Activated T-helper 1 cell treated with anti-CD3 and anti-CD28 coated beads, Interleukin-12 subunit alpha, Interleukin-12 subunit beta, Interleukin-2, Interleukin-4 antibody, amounts not matched to agents 30 ng/mL and 10 ng/mL and 1 ng/mL, durations not matched to agents 14 hours and 24 hours and 36 hours (primary cell): ENCODE data around the gene ZMAT2. TPM values are rescaled to one million over a fixed set of nuclear protein-coding genes. Genes with fewer than 3 reads are reported as not detected.
A peak's percentile ranks its signal among the peaks of the same experiment; 100 is the strongest.
"Not testable (repeated sequence)": the region's sequence is repeated elsewhere in the genome, so short reads cannot be mapped to it uniquely, and the experiment has no call there.

Experiments used
- DNase-seq: peaks from one replicate; pipeline ENCODE4 v3.0.0; 2021; ENCODE audit warnings: low spot score
- H3K27ac Mint-ChIP-seq: one replicate; pipeline ENCODE4 v1.8.0; 2021; ENCODE audit warnings: mild to moderate bottlenecking, mixed read lengths
- H3K27me3 Mint-ChIP-seq: one replicate; pipeline ENCODE4 v1.8.0; 2022; ENCODE audit warnings: mild to moderate bottlenecking, moderate library complexity, mixed read lengths; ENCODE audit not compliant: insufficient read depth
- H3K36me3 Mint-ChIP-seq: one replicate; pipeline ENCODE4 v1.8.0; 2021; ENCODE audit warnings: low read depth, mixed read lengths
- H3K4me1 Mint-ChIP-seq: one replicate; pipeline ENCODE4 v1.8.0; 2021; ENCODE audit warnings: low read depth, mixed read lengths
- H3K4me3 Mint-ChIP-seq: one replicate; pipeline ENCODE4 v1.8.0; 2021; ENCODE audit warnings: mild to moderate bottlenecking, moderate library complexity, mixed read lengths
- H3K9me3 Mint-ChIP-seq: one replicate; pipeline ENCODE4 v1.8.0; 2021; ENCODE audit warnings: mixed read lengths
- intact Hi-C: fragments of 100-400 bp; cut with micrococcal nuclease; formaldehyde crosslinking; loops from one replicate; pipeline ENCODE4 v1.15.1; 2024
- total RNA-seq: library from RNA; stranded (reverse); gene quantifications from 2 replicates; pipeline ENCODE4 v1.2.3, GENCODE V29; 2022

The ZMAT2 gene
- total RNA-seq, 1 donor from 2014 or later: 68.0 TPM

DNA sequence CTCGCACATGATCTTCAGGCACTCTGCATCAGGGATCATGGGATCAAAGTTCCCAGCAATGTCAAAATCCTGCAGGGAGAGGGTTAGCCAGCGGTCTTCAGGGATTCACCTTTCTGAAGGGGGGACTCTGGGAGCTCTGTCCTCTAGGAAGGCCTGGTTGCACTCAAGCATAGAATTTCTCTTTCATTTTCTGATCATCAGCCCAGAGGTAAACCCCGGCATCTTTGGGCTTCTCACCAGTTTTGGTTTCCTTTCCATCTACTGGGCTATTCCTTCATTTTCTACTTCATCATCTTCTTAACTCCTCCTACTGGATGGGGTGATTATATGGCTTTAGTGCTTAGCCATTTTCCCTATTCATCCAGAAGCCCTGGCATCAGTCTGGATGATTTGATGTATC, 22.3 kb upstream of the ZMAT2 start:
- intact Hi-C loops: no loop called here
- Mint-ChIP-seq H3K9me3 (no peaks in the 10 kb centered on the region), H3K36me3 (peaks cover 41% of the 10 kb centered on the region), H3K4me3 (no peak overlapping the region), H3K27me3 (no peaks in the 10 kb centered on the region), H3K27ac (peak overlapping the region; percentile 71), H3K4me1 (peaks cover 12% of the 10 kb centered on the region)
- DNase-seq: no peak

DNA sequence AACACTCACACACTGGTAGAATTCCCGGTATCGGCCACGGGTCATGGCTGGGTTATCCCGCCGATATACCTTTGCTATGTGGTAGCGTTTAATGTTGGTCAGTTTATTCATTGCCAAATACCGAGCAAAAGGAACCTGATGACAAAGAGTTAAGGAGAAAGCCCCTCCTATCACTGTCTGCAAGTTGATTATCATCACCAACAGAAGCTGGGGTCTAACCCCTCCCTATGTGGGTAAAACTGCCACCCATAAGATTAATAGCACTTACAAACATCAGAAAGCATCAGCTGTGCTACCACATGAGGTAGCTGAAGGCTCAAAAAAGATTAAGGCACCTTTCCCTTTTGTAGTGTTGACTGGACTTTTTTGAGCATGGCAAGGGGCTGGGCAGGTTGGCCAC, 21.3 kb upstream of the ZMAT2 start:
- Mint-ChIP-seq H3K9me3 (no peaks in the 10 kb centered on the region), H3K4me1 (peaks cover 12% of the 10 kb centered on the region), H3K4me3 (no peak overlapping the region), H3K27me3 (no peaks in the 10 kb centered on the region), H3K27ac (no peak overlapping the region), H3K36me3 (peaks cover 42% of the 10 kb centered on the region)
- no peak for DNase-seq
- intact Hi-C loops: no loop called here

DNA sequence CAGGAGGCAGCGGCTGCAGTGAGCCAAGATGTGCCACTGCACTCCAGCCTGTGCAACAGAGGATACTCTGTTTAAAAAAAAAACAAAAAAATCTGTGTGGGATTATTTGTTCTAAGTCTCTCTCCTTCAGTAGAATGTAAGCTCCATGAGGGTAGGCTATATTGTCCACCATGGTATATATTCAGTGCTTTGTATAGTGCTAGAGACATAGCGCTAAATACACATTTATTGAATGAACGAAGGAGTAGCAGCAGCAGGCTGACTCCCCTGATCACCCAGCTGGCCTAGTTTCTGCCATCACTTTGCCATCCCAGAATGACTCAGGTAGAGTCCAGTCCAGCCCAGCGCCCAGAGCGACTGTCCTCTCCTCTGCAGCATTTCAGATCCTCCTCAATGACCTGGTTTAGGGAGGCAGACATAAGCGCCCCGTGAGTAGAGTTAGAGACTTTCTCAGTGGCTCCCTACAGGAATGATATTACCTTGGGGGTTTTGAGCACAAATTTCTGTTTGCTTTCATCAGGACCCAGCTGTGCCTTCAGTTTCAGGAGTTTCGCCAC, 9.8 kb upstream of the ZMAT2 start:
- H3K4me3 Mint-ChIP-seq: peak overlapping the region; percentile 100
- H3K27me3 Mint-ChIP-seq: no peaks in the 10 kb centered on the region
- H3K4me1 Mint-ChIP-seq: peaks cover 50% of the 10 kb centered on the region
- peaks cover 33% of the 10 kb centered on the region for H3K36me3 Mint-ChIP-seq
- peak overlapping the region; percentile 95 for H3K27ac Mint-ChIP-seq
- no peak for DNase-seq
- intact Hi-C loops: loop anchor here (2.0 kb wide), 1 partner anchor 388 kb away; the partner anchor contains the start of gene PFDN1
- H3K9me3 Mint-ChIP-seq: no peaks in the 10 kb centered on the region

DNA sequence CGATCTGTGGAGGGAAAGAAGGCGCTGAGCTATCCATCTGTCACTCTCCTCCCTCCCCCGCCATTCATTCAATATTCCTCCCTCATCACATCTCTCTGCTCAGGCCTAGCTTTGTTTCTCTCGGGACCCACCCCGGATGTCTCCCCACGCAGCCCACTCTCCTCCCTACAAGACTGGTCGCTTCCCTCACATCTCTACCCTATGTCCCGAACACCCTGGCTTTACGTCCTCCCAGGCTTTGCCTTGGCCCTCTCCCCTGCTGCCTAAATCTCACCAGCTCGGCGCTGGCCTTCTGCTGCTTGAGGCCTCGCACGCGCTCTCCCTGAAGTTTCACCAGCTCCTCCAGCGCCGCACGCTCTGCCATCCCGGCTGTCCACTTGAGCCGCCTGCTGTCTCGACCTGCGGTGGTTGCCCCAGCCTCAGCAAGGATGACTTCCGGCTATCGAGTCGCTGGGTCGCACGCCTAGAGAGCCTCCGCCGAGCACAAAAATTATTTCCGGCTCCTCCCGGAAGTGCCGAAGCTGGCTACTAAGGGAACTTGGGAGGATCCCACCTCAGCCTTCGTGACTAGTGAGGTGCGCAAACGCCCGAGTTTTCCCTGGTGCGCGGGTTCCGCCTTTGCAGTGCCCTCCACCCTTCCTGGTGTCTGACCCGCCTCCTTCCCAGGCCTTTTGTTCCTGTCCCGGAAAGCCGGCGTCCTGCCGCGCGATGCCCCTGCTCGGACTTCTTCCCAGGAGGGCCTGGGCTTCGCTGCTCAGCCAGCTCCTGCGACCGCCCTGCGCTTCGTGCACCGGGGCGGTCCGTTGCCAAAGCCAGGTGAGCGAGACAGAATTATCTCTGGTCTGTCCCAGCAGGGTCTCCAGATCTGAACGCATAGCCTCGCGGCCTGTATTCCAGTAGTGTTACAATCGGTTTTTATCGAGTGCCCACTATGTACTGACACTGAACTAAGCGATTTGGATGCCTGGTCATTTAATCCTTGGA, 9.0 kb upstream of the ZMAT2 start, which contains the start of the genes HARS1 and HARS2:
Gene HARS1, minus strand, starts transcription at position 430 of the 984 bp plus-strand sequence. Its CDS starts 66 bp downstream, at position 364.
Gene HARS2, plus strand, starts transcription at position 515 of the 984 bp plus-strand sequence. Its CDS starts 194 bp downstream, at position 709.
- peaks cover 36% of the 10 kb centered on the region for H3K36me3 Mint-ChIP-seq

DNA sequence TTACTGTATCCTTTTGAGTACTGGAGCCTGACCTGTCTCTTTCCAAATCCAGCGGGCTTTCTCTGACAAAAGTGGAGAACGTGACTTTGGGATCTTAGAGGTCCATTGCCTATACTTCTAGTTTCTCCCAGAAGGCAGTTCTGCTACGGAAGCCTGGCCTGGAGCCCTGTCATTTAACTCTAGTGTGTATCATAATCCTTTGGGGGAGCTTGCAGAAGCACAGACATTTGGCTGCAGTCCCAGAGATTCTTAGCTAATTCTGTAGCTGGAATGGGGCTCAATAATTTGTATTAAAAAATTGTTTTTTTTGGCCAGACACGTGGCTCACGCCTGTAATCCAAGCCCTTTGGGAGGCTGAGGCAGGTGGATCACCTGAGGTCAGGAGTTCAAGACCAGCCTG, 6.0 kb upstream of the ZMAT2 start:
- H3K4me1 Mint-ChIP-seq: peaks cover 37% of the 10 kb centered on the region
- DNase-seq: no peak
- H3K9me3 Mint-ChIP-seq: no peaks in the 10 kb centered on the region
- no peak overlapping the region for H3K27ac Mint-ChIP-seq
- H3K4me3 Mint-ChIP-seq: no peak overlapping the region
- H3K36me3 Mint-ChIP-seq: peaks cover 62% of the 10 kb centered on the region
- H3K27me3 Mint-ChIP-seq: no peaks in the 10 kb centered on the region
- intact Hi-C loops: no loop called here

More for the DNA sequence above, 9.0 kb upstream of the ZMAT2 start, which contains the start of the genes HARS1 and HARS2:
- peak; percentile 81 for DNase-seq
- peak within 1 kb of the TSS; percentile 100 for H3K4me3 Mint-ChIP-seq
- H3K4me1 Mint-ChIP-seq: peaks cover 50% of the 10 kb centered on the region
- no peaks in the 10 kb centered on the region for H3K9me3 Mint-ChIP-seq
- no peaks in the 10 kb centered on the region for H3K27me3 Mint-ChIP-seq
- intact Hi-C loops: loop anchor here (1.0 to 2.0 kb wide), 9 partner anchors 9 to 873 kb away; partner anchors contain the start of genes APBB3, CYSTM1, IK and NDUFA2
- peak within 1 kb of the TSS; percentile 95 for H3K27ac Mint-ChIP-seq

DNA sequence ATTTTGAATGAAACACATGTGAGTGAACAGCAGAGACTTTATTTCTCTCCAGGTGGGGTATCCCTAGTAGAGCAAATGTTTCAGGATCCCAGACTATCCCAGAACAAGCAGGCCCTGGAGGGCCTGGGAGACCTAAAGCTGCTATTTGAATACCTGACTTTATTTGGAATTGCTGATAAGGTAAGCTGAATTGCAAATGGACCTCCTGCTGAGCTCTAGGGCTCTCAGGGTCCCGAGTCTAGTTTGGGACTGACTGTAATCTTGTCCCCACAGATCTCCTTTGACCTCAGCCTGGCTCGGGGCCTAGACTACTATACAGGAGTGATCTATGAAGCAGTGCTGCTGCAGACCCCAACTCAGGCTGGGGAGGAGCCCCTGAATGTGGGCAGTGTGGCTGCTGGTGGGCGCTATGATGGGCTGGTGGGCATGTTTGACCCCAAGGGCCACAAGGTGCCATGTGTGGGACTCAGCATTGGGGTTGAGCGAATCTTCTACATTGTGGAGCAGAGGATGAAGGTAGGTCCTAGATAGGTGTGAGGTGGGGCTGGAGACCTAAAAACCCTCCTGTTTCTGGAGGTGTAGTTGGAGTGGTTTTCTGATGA, 3.3 kb upstream of the ZMAT2 start:
- DNase-seq: no peak
- peaks cover 38% of the 10 kb centered on the region for H3K4me1 Mint-ChIP-seq
- H3K27me3 Mint-ChIP-seq: no peaks in the 10 kb centered on the region
- intact Hi-C loops: no loop called here
- H3K4me3 Mint-ChIP-seq: no peak overlapping the region
- peaks cover 59% of the 10 kb centered on the region for H3K36me3 Mint-ChIP-seq
- no peaks in the 10 kb centered on the region for H3K9me3 Mint-ChIP-seq
- no peak overlapping the region for H3K27ac Mint-ChIP-seq

DNA sequence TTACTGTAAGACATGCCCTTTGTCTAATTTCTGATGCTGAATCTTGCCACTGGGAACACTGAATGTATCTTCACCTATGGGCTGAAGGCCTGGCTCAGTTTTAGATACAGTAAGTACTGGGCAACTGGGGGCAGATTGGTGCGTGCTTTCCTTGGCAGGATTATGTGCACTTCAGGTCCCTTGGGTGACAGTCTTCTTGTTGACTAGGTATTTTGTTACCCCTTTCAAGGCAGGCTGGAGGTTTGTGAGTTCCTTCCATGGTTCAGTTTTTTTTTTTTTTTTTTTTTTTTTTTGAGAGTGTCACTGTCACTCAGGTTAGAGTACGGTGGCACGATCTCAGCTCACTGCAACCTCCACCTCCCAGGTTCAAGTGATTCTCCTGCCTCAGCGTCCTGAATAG, 7.6 kb downstream of the ZMAT2 start:
- H3K4me3 Mint-ChIP-seq: no peak overlapping the region
- peaks cover 5% of the 10 kb centered on the region for H3K27me3 Mint-ChIP-seq
- no peak for DNase-seq
- peaks cover 23% of the 10 kb centered on the region for H3K36me3 Mint-ChIP-seq
- H3K9me3 Mint-ChIP-seq: no peaks in the 10 kb centered on the region
- peaks cover 22% of the 10 kb centered on the region for H3K4me1 Mint-ChIP-seq
- H3K27ac Mint-ChIP-seq: peak overlapping the region; percentile 1
- intact Hi-C loops: no loop called here

DNA sequence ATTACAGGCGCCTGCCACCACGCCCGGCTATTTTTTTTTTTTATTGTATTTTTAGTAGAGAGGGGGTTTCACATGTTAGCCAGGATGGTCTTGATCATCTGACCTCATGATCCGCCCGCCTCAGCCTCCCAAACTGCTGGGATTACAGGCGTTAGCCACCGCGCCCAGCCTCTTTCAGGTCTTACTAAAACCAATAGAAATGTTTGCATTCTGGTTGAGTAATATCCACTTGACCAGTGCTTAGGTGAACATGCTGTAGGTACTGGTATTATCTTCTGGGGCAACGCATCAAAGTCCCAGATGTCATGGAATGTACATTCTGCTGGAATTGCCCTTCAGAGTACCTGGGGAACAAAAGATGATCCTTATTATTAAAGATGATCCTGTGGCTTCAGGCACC, 8.5 kb downstream of the ZMAT2 start:
- Mint-ChIP-seq H3K36me3 (peaks cover 22% of the 10 kb centered on the region), H3K4me1 (peaks cover 22% of the 10 kb centered on the region)
- H3K27ac Mint-ChIP-seq, H3K9me3 Mint-ChIP-seq, H3K27me3 Mint-ChIP-seq, intact Hi-C loops, H3K4me3 Mint-ChIP-seq, DNase-seq: not testable (repeated sequence)

DNA sequence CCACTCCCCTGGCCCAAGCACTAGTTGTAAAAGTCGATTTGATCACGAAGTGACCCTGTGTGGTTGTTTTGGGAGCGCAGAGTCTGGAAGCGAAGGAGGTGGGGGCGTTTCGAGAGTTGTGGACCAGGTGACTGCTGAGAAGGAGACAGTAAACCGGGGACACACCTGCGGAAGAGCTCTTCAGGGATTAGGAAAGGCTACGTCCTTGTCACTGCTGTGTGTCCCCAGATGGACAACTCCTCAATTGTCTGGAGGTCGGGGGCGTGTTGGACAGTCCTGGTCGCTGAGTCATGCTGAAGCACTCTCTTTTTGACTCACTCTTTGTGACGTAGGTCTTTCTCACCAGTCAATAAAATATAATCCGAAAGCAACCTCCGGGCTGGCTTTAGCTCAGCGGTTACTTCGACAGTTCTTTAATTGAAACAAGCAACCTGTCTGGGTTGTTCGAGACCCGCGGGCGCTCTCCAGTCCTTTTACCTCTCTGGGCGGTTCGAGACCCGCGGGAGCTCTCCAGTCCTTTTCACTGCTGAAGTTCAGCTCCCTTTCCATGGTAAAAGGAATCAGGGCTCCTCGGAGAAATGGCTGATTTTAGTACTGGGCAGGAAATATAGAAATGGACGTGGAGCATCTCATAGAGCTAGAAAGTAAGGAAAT, 10.8 kb downstream of the ZMAT2 start:
- peak; percentile 87 for DNase-seq
- H3K4me1 Mint-ChIP-seq: peaks cover 22% of the 10 kb centered on the region
- intact Hi-C loops: loop anchor here (1.0 to 10.0 kb wide), 8 partner anchors 9 to 606 kb away; partner anchors contain the start of genes CYSTM1, HARS1, HARS2 and TMCO6
- peak overlapping the region; percentile 91 for H3K4me3 Mint-ChIP-seq
- H3K27me3 Mint-ChIP-seq: peaks cover 8% of the 10 kb centered on the region
- peaks cover 7% of the 10 kb centered on the region for H3K36me3 Mint-ChIP-seq
- H3K27ac Mint-ChIP-seq: peak overlapping the region; percentile 94
- H3K9me3 Mint-ChIP-seq: no peaks in the 10 kb centered on the region

DNA sequence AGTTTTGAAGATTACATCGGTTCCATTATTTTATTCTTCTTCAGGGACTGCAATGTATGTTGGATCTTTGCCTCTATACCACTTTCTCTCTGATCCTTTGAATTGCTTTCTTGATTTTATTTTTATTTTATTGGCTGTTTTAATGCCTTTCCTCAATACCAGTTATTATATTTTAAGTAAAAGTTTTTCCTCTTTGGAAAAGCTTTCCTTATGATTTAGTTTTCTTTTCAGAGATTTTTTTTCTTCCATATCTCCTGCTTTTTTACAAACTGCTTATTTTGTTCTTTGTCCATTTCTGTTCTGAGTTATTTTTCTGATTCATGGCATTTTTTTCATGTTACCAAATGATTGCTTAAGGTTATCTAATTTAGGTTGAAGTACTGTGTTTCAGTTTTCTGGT, 11.5 kb downstream of the ZMAT2 start:
- no peak for DNase-seq
- Mint-ChIP-seq H3K9me3 (no peaks in the 10 kb centered on the region), H3K4me3 (peak overlapping the region; percentile 91), H3K27me3 (peaks cover 8% of the 10 kb centered on the region), H3K36me3 (peaks cover 3% of the 10 kb centered on the region), H3K27ac (peak overlapping the region; percentile 48), H3K4me1 (peaks cover 22% of the 10 kb centered on the region)
- intact Hi-C loops: loop anchor here (1.0 to 10.0 kb wide), 8 partner anchors 9 to 607 kb away; partner anchors contain the start of genes CYSTM1, HARS1, HARS2 and TMCO6

DNA sequence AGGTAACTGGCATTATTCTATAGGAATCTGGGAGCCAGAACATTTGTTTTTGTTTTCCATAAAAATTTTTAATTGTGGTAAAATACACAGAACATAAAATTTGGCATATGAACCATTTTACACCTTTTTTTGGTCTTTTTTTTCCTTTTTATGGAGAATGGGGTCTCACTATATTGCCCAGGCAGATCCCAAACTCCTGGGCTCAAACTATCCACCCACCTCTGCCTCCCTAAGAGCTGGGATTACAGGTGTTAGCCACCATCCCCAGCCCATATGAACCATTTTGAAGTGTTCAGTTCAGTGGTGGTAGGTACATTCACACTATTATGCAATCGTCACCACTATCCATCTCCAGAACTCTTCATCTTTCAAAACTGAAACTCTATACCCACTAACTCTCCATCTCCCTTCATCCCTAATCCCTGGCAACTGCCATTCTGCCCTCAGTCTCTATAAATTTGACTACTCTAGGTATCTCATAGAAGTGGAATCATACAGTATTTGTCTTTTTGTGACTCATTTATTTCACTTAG, 13.4 kb downstream of the ZMAT2 start:
- no peak overlapping the region for H3K27ac Mint-ChIP-seq
- no peak overlapping the region for H3K4me3 Mint-ChIP-seq
- H3K27me3 Mint-ChIP-seq: peaks cover 8% of the 10 kb centered on the region
- no peaks in the 10 kb centered on the region for H3K36me3 Mint-ChIP-seq
- peaks cover 22% of the 10 kb centered on the region for H3K4me1 Mint-ChIP-seq
- no peak for DNase-seq
- intact Hi-C loops: loop anchor here (5.0 to 10.0 kb wide), 2 partner anchors 536 to 609 kb away; partner anchors contain the start of gene CYSTM1
- H3K9me3 Mint-ChIP-seq: no peaks in the 10 kb centered on the region

DNA sequence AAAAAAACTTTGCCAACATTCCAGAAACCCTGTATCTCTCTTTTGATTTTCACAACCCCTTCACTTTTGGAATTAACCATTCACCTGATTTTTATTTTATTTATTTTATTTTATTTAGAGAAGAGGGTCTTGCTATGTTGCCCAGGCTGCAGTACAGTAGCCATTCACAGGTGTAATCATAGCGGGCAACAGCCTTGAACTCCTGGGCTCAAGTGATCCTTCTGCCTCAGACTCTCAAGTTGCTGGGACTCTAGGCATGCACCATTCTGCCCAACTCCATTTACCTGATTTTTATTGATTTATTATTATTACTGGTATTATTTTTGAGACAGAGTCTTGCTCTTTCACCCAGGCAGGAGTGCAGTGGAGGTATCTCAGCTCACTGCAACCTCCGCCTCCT, 16.0 kb downstream of the ZMAT2 start:
- H3K4me3 Mint-ChIP-seq, DNase-seq, H3K36me3 Mint-ChIP-seq, H3K9me3 Mint-ChIP-seq, H3K27ac Mint-ChIP-seq, H3K27me3 Mint-ChIP-seq: not testable (repeated sequence)
- peaks cover 16% of the 10 kb centered on the region for H3K4me1 Mint-ChIP-seq
- intact Hi-C loops: loop anchor here (10.0 kb wide), 1 partner anchor 611 kb away; no protein-coding TSS in a partner anchor
